ENCODE results near the gene CPB2. TPM values are rescaled to one million over a fixed set of nuclear protein-coding genes. Genes with fewer than 3 reads are reported as not detected.

Gene CPB2
- total RNA-seq, 3 donors from 2014 or later (not counting 1 experiment from before 2014, with no cell fraction given), result not detected

DNA sequence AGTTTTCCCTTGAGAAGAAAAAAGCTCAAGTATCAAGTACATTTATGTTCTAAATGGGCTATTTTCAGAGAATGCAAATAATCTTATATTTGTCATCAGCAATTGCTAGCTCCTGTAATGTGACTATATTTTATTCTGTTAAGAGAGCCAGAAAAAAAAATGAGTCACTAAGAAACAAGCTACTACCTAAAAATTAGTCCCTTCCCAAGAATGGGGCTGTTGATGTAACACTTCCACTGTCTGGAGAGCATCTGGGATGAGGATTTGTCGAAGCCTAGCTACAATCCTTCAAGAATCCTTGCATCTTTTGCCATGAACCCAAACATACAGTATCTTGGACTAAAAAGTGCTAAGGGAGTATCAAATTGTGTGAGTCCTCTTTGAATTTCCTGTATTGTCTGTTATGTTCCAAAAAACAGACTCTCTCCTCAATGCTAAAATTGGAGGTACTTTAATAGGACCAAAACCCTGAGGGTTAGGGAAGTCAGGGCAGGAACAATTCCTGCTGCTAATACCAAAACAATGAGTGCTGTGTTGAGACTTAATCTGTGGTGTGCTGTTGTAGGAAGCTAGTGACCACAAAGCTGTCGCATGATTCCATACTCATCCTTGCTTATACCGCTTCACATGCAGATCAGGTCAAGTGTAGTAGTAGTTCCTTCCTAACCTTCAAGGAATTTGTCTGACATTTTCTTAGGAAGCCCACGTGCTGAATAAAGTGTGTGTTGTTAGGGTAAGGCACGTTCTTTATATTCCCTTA, 47.4 kb downstream of the CPB2 start:
- 42% methylated on average over 4 of the region's 5 CpGs for WGBS (ENCODE audit: insufficient coverage)
- no peaks in the 10 kb centered on the region for H3K36me3 ChIP-seq (ENCODE audit: control insufficient read depth, insufficient read depth, low read length)

GRCh38 chr13:46053162-46054012, 51.4 kb downstream of the CPB2 start:
- no peaks in the 10 kb centered on the region for H3K9me3 Mint-ChIP-seq
- peaks cover 18 to 21% of the 10 kb centered on the region in 2 donors for H3K4me1 Mint-ChIP-seq
- no peaks in the 10 kb centered on the region for H3K9me3 ChIP-seq (ENCODE audit: control insufficient read depth, insufficient read depth, low read length)
- peak overlapping the region; percentile 94 for H3K4me3 ChIP-seq (ENCODE audit: low read length)
- intact Hi-C loops (cut with micrococcal nuclease), result loop anchor here (5.0 to 10.0 kb wide), 2 partner anchors 129 to 231 kb away; partner anchors contain the start of gene LCP1
- H3K36me3 ChIP-seq (ENCODE audit: control insufficient read depth, insufficient read depth, low read length), result no peaks in the 10 kb centered on the region
- H3K27ac ChIP-seq (ENCODE audit: low read length), result peak overlapping the region; percentile 97
- peaks cover 28 to 53% of the 10 kb centered on the region in 2 donors for H3K27me3 Mint-ChIP-seq (ENCODE audit: low read depth in 2 of 2)
- peak overlapping the region; percentile 87 for H3K4me3 Mint-ChIP-seq
- H3K27ac Mint-ChIP-seq, result peak overlapping the region; percentile 97 to 98
- H3K36me3 Mint-ChIP-seq, result no peaks in the 10 kb centered on the region
- DNase-seq (peak in 1 of 2 donors; percentile 8), ATAC-seq (no peak)
- peaks cover 4% of the 10 kb centered on the region for H3K4me1 ChIP-seq (ENCODE audit: control insufficient read depth, insufficient read depth, low read length)
- H3K27me3 ChIP-seq (ENCODE audit: control insufficient read depth, insufficient read depth, low read length), result peaks cover 5% of the 10 kb centered on the region
- TF ChIP-seq, protein P1, sequence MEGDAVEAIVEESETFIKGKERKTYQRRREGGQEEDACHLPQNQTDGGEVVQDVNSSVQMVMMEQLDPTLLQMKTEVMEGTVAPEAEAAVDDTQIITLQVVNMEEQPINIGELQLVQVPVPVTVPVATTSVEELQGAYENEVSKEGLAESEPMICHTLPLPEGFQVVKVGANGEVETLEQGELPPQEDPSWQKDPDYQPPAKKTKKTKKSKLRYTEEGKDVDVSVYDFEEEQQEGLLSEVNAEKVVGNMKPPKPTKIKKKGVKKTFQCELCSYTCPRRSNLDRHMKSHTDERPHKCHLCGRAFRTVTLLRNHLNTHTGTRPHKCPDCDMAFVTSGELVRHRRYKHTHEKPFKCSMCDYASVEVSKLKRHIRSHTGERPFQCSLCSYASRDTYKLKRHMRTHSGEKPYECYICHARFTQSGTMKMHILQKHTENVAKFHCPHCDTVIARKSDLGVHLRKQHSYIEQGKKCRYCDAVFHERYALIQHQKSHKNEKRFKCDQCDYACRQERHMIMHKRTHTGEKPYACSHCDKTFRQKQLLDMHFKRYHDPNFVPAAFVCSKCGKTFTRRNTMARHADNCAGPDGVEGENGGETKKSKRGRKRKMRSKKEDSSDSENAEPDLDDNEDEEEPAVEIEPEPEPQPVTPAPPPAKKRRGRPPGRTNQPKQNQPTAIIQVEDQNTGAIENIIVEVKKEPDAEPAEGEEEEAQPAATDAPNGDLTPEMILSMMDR (IDR thresholded peaks at IDR 0.05), result no peak
- 25% methylated on average over 15 of the region's 18 CpGs for WGBS (ENCODE audit: insufficient coverage)

More for the DNA sequence above, 47.4 kb downstream of the CPB2 start:
- Histone ChIP-seq H3K27me3 (ENCODE audit: control insufficient read depth, insufficient read depth, low read length) (peaks cover 5% of the 10 kb centered on the region), H3K4me1 (ENCODE audit: control insufficient read depth, insufficient read depth, low read length) (peaks cover 4% of the 10 kb centered on the region), H3K27ac (ENCODE audit: low read length) (no peak overlapping the region), H3K4me3 (ENCODE audit: low read length) (no peak overlapping the region), H3K9me3 (ENCODE audit: control insufficient read depth, insufficient read depth, low read length) (no peaks in the 10 kb centered on the region)
- DNase-seq, result no peak
- intact Hi-C loops (cut with micrococcal nuclease), result loop anchor here (10.0 kb wide), 1 partner anchor 227 kb away; no protein-coding TSS in a partner anchor
- Mint-ChIP-seq H3K9me3 (no peaks in the 10 kb centered on the region), H3K4me3 (no peak overlapping the region), H3K36me3 (no peaks in the 10 kb centered on the region), H3K4me1 (peaks cover 8 to 10% of the 10 kb centered on the region in 2 donors), H3K27me3 (ENCODE audit: low read depth in 2 of 2) (peaks cover 28 to 53% of the 10 kb centered on the region in 2 donors), H3K27ac (no peak overlapping the region)
- TF ChIP-seq, protein P1 (IDR thresholded peaks at IDR 0.05), result no peak
- no peak for ATAC-seq

GRCh38 chr13:46052319-46053161, 52.3 kb downstream of the CPB2 start, which contains the start of gene ZC3H13:
TSS of gene ZC3H13 (minus strand) at chr13:46052746. CDS start at chr13:46045507, 7,239 bp downstream.
- Mint-ChIP-seq H3K9me3 (no peaks in the 10 kb centered on the region), H3K36me3 (no peaks in the 10 kb centered on the region), H3K4me1 (peaks cover 21 to 24% of the 10 kb centered on the region in 2 donors), H3K27ac (peak within 1 kb of the TSS; percentile 97 to 98), H3K4me3 (peak within 1 kb of the TSS; percentile 87), H3K27me3 (ENCODE audit: low read depth in 2 of 2) (peaks cover 28 to 50% of the 10 kb centered on the region in 2 donors)
- DNase-seq (peak; percentile 85 to 97), ATAC-seq (peak; percentile 96 to 100 (median 98))
- Histone ChIP-seq H3K27ac (ENCODE audit: low read length) (peak within 1 kb of the TSS; percentile 97), H3K4me3 (ENCODE audit: low read length) (peak within 1 kb of the TSS; percentile 94), H3K4me1 (ENCODE audit: control insufficient read depth, insufficient read depth, low read length) (peaks cover 4% of the 10 kb centered on the region), H3K27me3 (ENCODE audit: control insufficient read depth, insufficient read depth, low read length) (peaks cover 5% of the 10 kb centered on the region), H3K9me3 (ENCODE audit: control insufficient read depth, insufficient read depth, low read length) (no peaks in the 10 kb centered on the region), H3K36me3 (ENCODE audit: control insufficient read depth, insufficient read depth, low read length) (no peaks in the 10 kb centered on the region)
- TF ChIP-seq, protein P1 (IDR thresholded peaks at IDR 0.05), result peak; percentile 41
- under 1% methylated on average over 57 of the region's 57 CpGs for WGBS (ENCODE audit: insufficient coverage)
- intact Hi-C loops (cut with micrococcal nuclease), result loop anchor here (1.0 to 10.0 kb wide), 3 partner anchors 74 to 232 kb away; partner anchors contain the start of gene LCP1
